HUES6 (cell line): ENCODE measurements around the gene RPLP1.

ENCODE experiments used
- H3K27ac ChIP-seq: 2 replicates; pipeline ENCODE4 v1.7.0; 2013; ENCODE audit warnings: low read depth, mild to moderate bottlenecking, low read length, inconsistent platforms
- H3K27me3 ChIP-seq: 2 replicates; pipeline ENCODE4 v1.6.1; 2013; ENCODE audit warnings: low read length; ENCODE audit not compliant: control insufficient read depth, insufficient read depth
- H3K36me3 ChIP-seq: 2 replicates; pipeline ENCODE4 v1.6.1; 2013; ENCODE audit warnings: low read length; ENCODE audit not compliant: control insufficient read depth, insufficient read depth
- H3K4me1 ChIP-seq: 2 replicates; pipeline ENCODE4 v1.6.1; 2013; ENCODE audit warnings: low read length; ENCODE audit not compliant: control insufficient read depth, insufficient read depth
- H3K4me3 ChIP-seq: 2 replicates; pipeline ENCODE4 v1.5.1; 2013; ENCODE audit warnings: low read depth, low read length
- H3K9ac ChIP-seq: one replicate; pipeline ENCODE4 v1.6.1; 2013; ENCODE audit warnings: mild to moderate bottlenecking, low read length
- H3K9me3 ChIP-seq: 2 replicates; pipeline ENCODE4 v1.6.1; 2013; ENCODE audit warnings: low read depth, low read length; ENCODE audit not compliant: control insufficient read depth, insufficient read depth

The RPLP1 gene

DNA sequence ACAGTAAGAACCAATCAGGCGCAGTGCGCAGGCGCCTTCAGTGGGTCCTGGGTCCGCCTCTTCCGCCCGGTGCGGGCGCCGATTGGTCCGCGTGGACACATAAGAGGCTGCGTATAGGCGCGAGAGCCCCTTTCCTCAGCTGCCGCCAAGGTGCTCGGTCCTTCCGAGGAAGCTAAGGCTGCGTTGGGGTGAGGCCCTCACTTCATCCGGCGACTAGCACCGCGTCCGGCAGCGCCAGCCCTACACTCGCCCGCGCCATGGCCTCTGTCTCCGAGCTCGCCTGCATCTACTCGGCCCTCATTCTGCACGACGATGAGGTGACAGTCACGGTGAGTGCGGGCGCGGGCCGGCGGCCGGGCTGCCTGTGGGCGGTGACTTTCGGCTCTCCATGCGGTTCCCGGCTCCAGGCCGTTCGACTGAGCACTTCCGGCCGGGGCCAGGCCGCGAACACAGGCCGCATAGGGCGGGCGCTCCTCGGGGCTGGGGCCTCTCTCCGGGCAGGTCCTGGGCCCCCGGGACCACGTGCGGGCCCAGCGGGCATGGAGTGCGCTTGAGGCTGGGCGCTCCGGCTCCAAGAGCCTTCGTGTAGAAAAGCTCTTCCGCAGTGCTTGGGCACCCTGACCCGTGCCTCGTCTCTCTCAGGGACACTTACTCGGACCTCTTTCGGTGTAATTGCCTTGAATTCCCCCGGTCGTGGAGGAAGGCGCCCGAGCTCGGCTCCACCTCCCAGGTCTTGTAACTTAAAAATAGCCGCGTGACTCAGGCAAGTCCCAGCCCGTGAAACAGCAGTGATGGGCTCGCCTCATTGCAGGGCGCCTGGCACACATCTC is at the start of gene RPLP1:
Gene RPLP1 (plus strand): TSS at position 127 of the 830 bp plus-strand sequence. CDS start 131 bp downstream, at position 258.
- H3K36me3 ChIP-seq: peaks cover 57% of the 10 kb centered on the region

GRCh38 chr15:69403594-69403993 is 49.0 kb upstream of the RPLP1 start:
- no peak overlapping the region for H3K9ac ChIP-seq
- H3K27me3 ChIP-seq: no peaks in the 10 kb centered on the region
- H3K9me3 ChIP-seq: no peaks in the 10 kb centered on the region
- no peak overlapping the region for H3K4me3 ChIP-seq
- no peaks in the 10 kb centered on the region for H3K4me1 ChIP-seq
- no peaks in the 10 kb centered on the region for H3K36me3 ChIP-seq
- no peak overlapping the region for H3K27ac ChIP-seq

More for the DNA sequence above, at the start of gene RPLP1:
- no peaks in the 10 kb centered on the region for H3K9me3 ChIP-seq
- peak within 1 kb of the TSS; percentile 98 for H3K4me3 ChIP-seq
- H3K27ac ChIP-seq: peak within 1 kb of the TSS; percentile 92
- peak within 1 kb of the TSS; percentile 96 for H3K9ac ChIP-seq
- H3K27me3 ChIP-seq: no peaks in the 10 kb centered on the region
- H3K4me1 ChIP-seq: no peaks in the 10 kb centered on the region

- no peak overlapping the region for H3K27ac ChIP-seq
- no peaks in the 10 kb centered on the region for H3K27me3 ChIP-seq
- no peaks in the 10 kb centered on the region for H3K4me1 ChIP-seq
Observed at GRCh38 chr15:69405110-69405509, 47.5 kb upstream of the RPLP1 start.

GRCh38 chr15:69407719-69408400 is 44.8 kb upstream of the RPLP1 start:
- H3K9ac ChIP-seq: no peak overlapping the region
- H3K27me3 ChIP-seq: no peaks in the 10 kb centered on the region
- H3K27ac ChIP-seq: no peak overlapping the region
- H3K36me3 ChIP-seq: no peaks in the 10 kb centered on the region
- H3K9me3 ChIP-seq: no peaks in the 10 kb centered on the region
- no peak overlapping the region for H3K4me3 ChIP-seq
- no peaks in the 10 kb centered on the region for H3K4me1 ChIP-seq

More at GRCh38 chr15:69405110-69405509, 47.5 kb upstream of the RPLP1 start:
- Histone ChIP-seq H3K36me3 (no peaks in the 10 kb centered on the region), H3K4me3 (no peak overlapping the region), H3K9me3 (no peaks in the 10 kb centered on the region), H3K9ac (no peak overlapping the region)

- no peaks in the 10 kb centered on the region for H3K4me1 ChIP-seq
- H3K9me3 ChIP-seq: no peaks in the 10 kb centered on the region
- no peaks in the 10 kb centered on the region for H3K27me3 ChIP-seq
- H3K36me3 ChIP-seq: no peaks in the 10 kb centered on the region
- H3K9ac ChIP-seq: no peak overlapping the region
- no peak overlapping the region for H3K4me3 ChIP-seq
- no peak overlapping the region for H3K27ac ChIP-seq
Observed at GRCh38 chr15:69408841-69409240, 43.8 kb upstream of the RPLP1 start.

DNA sequence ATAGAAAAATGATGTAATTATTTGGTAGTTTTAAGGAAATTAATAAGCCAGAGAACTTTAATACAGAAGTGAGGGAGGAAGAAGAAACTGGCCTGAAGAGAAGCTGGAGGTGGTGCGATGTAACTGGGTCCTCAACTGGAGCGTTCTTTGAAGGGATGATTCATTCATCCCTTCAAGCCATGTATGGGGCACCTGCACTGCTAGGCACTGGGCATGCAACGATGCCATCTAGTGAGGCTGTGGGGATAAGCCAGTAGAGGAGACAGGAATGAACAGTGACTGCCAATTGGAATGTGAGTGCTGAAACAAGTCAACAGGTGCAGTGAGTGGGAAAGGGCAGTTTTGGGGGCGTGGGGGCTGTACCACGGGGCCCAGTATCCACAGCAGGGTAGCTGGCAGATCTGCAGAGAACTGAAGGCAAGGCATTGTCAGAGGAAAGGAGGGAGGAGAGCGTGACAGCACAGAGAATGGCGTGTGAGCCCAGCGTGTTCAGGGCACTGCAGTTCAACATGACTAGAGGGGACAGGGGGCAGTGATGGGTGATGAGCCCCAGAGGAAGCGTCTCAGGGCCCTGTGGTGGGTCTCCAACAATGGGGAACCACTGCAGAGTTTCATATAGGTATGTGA is 42.3 kb upstream of the RPLP1 start:
- Histone ChIP-seq H3K4me3 (no peak overlapping the region), H3K9ac (no peak overlapping the region), H3K36me3 (no peaks in the 10 kb centered on the region), H3K9me3 (no peaks in the 10 kb centered on the region), H3K4me1 (peaks cover 2% of the 10 kb centered on the region; the same call in 1 of the 2 replicates), H3K27me3 (no peaks in the 10 kb centered on the region), H3K27ac (no peak overlapping the region)

DNA sequence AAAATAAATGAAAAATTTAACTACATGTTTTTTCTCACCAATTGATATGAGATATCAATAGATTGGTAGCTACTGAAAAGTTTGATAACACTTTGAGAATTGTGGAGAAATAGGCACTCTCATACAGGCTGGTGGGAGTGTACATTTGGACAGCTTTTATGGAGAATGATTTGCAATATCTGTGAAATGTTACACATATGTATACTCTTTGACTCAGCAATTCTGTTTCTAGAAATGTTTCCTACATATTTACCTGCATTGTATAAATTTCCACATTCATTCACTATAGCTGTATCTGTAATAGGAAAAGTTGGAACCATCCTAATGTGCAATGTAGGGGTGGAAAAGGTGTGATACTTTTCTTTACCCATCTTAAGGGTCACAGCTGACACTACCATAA is 40.3 kb upstream of the RPLP1 start:
- Histone ChIP-seq H3K9me3 (no peaks in the 10 kb centered on the region), H3K4me1 (peaks cover 8% of the 10 kb centered on the region; the same call in 1 of the 2 replicates), H3K4me3 (no peak overlapping the region), H3K27ac (no peak overlapping the region), H3K36me3 (peaks cover 3% of the 10 kb centered on the region), H3K9ac (no peak overlapping the region), H3K27me3 (no peaks in the 10 kb centered on the region)

DNA sequence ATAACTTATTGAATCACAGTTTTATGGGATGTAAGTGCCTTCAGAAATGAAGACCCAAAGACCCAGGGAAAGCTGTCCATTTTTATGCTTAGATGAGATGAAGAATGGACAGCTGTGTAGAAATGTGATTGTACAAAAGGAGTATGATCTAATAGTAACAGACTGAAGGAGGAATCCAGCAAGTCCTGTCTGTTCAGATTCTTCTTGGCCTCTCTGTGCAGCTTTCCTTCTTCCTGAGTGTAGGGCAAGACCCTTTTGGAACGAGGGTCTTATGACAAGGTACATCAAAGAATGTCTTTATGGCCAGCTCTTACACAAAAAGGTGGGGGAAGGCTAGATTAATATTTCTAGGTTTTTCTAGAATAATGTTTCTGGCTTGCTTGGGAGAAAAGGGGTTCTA is 39.9 kb upstream of the RPLP1 start:
- Histone ChIP-seq H3K9ac (no peak overlapping the region), H3K27ac (no peak overlapping the region), H3K9me3 (no peaks in the 10 kb centered on the region), H3K27me3 (no peaks in the 10 kb centered on the region), H3K36me3 (peaks cover 7% of the 10 kb centered on the region), H3K4me1 (peaks cover 8% of the 10 kb centered on the region; the same call in 1 of the 2 replicates), H3K4me3 (no peak overlapping the region)

DNA sequence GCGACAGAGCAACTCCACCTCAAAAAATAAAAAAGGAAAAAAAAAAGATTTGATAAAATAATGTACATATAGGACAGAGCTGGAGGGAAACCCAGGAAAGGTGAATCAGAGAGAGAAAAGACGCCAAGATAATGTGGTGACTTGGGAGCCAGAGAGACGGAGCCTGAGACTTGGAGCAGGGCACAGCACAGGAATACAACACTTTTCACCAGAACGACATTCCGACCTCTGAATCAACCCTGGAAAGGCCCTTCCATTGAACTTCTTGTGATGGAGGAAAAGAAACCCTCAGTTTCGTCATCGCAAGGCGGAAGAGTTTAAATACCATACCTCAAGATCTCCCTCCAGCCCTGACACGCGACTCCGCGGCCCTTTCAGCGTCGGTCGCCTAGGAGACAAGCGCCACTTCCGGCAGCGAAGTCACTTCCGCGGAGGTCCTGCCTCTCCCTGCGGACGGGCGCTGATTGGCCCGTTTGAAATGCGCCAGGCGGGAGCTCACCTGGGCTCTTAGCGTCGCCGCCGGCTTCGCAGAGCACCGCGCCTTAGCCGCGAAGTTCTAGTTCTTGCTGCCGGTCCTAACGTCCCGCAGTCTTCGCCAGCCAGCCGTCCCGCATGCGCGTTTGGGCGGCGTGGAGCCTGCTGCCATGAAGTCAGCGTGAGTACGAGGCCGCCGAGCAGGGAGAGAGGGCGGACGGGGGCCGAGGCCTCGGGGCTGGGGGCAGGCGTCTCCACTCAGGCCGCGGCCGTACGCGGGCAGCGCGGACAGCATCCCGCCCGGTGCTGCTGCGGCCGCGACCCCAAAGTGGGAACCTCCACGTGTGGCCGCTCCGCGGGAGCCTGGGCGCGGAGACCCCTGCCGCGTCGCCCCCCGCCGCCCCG is 38.6 kb upstream of the RPLP1 start, which contains the start of gene KIF23:
Gene KIF23 (plus strand): TSS at position 528 of the 879 bp plus-strand sequence. CDS start 117 bp downstream, at position 645.
- Histone ChIP-seq H3K4me3 (peak within 1 kb of the TSS; percentile 94), H3K9ac (peak within 1 kb of the TSS; percentile 94), H3K9me3 (no peaks in the 10 kb centered on the region), H3K27ac (peak within 1 kb of the TSS; percentile 74; the same call in 1 of the 2 replicates), H3K36me3 (peaks cover 21% of the 10 kb centered on the region), H3K27me3 (no peaks in the 10 kb centered on the region), H3K4me1 (peaks cover 8% of the 10 kb centered on the region; the same call in 1 of the 2 replicates)

- Histone ChIP-seq H3K9me3 (no peaks in the 10 kb centered on the region), H3K9ac (peak overlapping the region; percentile 94), H3K4me3 (peak overlapping the region; percentile 94), H3K4me1 (peaks cover 8% of the 10 kb centered on the region; the same call in 1 of the 2 replicates), H3K27ac (peak overlapping the region; percentile 74; the same call in 1 of the 2 replicates), H3K36me3 (peaks cover 27% of the 10 kb centered on the region), H3K27me3 (no peaks in the 10 kb centered on the region)
Observed at GRCh38 chr15:69414701-69415167, 37.9 kb upstream of the RPLP1 start.
